ENCODE data around the gene PNPLA7. TPM values are rescaled to one million over a fixed set of nuclear protein-coding genes. Genes with fewer than 3 reads are reported as not detected.

The PNPLA7 gene
- total RNA-seq, 2 donors from 2014 or later: 3.2 to 4.6 TPM

DNA sequence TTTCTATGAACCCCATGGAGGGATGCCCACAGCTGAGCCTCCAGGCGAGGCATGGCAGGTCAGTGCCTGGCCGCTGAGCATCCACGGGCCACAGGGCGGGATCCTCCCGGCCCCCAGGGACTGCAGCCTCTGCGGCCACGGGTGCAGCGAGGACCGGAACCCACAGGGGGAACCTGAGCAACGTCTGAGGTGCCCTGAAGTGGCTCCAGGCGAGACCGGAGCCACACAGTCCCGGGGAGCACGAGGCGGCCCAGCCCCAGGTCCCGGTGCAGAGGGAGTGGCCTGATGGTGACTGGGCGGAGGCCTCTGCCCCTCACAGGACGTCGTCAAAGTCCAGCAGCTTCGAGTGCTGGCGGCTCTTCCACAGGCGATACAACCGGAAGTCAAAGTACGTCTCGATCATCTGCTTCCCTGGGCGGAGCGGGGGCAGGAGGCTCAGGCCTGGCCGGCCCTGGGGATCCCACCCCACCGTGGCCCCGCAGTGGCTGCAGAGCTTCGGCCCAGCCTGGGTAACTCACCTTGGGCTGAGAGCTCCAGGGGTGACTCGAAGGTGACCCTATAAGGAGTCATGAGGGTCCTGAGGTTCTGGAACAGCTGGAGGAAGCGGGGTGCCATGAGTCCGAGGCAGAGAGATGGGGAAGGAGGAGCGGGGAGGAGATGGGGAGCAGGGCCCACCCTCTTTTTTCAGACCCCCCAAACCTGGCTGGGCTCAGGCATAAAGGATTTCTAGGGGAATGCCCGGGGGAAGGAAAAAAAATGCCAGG, 100.9 kb downstream of the PNPLA7 start:
- DNase-seq (ENCODE audit: low spot score): peak; percentile 71
- intact Hi-C loops (cut with DNase I): loop anchor here in 1 of 2 donors (5.0 kb wide), 1 partner anchor 397 kb away; the partner anchor contains the start of gene ENTPD2

DNA sequence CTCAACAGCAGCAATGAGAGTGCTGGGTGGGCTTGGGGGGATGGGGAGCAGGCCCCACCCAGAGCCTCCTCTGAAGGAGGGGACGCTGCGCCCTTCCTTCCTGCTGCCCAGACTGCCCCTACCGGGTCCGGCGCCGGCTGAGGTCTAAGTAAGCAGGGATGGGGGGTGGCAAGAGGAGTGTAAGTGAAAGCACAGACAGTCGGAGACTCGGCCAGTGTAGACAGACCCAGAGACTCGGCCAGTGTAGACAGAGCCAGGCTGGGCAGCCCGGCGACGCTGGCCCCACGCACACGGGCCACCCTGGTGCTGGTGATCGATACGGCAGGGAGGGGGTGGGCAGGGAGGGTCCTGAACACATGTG, 101.6 kb downstream of the PNPLA7 start:
- intact Hi-C loops (cut with DNase I): loop anchor here in 1 of 2 donors (5.0 kb wide), 1 partner anchor 396 kb away; the partner anchor contains the start of gene ENTPD2
- DNase-seq (ENCODE audit: low spot score): peak; percentile 74

DNA sequence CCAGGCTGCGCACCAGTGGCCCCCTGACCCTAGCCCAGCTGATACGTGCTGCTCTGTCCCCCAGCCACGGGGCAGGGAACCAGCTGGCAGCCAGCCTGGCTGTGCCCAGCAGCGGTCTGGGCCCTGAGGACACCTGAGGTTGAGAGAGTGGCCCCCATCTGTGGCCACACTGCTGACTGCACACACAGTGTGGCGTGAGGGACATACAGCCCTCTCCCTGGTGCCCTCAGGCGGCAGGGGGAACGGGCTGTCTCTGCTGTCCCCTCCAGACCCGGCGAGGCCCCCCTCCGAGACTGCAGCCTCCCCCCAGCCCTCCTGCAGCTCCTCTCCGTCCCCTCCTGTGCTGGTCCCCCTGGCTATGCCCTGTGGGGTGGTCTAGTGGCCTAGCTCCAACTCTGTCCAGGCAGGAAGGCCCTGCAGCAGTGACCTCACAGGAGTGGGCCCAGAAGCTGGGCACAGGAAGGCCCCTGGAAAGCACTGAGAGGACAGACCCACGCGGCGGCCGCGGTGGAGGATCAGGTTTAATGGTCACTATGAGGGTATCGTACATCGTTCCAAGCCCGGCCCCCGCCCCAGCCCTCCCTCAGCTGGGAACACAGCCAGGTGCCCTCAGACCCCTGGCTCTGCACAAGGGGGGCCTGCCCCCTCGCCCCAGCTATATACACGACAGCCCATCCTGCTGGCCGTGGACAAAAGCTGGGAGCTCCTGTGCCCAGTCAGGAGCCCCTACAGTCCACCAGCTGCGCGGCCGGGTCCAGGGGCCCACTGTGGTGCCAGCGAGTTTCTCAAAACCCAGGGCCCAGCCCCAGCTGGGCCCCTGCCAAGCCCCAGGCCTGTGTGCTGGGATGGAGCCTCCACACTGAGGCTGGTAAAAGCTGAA, 102.2 kb downstream of the PNPLA7 start:
- DNase-seq (ENCODE audit: low spot score): peak; percentile 82

DNA sequence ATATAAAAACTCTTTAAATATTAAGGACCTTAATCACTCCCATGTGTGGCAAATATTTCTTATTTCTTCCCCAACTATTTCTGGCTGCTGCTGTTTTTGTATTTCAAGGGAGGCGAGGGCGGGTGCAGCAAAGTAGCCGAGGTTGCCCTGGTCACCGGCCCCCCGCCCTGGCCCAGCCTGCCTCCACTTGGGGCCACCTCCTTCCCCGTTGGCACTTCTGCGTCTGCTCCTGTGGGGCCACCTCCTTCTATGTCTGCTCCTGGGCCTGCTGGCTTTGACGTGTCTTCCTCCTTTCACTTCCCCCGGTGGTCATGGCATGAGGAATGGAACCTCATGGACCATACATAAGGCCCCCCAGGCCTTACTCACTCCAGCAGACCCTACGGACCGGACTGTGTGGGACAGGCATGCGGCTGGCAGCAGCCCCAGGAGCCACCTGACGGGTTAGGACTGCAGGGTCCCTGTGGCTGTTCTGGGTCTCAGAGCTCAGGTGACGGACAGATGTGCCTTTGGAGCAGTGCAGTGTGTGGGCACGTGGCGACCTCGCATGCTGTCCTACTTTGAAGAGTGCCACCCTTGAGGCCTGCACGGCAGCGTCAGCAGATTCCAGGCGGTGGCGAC, 103.2 kb downstream of the PNPLA7 start:
- intact Hi-C loops (cut with DNase I): loop anchor here in 1 of 2 donors (1.0 to 5.0 kb wide), 2 partner anchors 39 to 395 kb away; partner anchors contain the start of gene ENTPD2
- peak; percentile 77 for DNase-seq (ENCODE audit: low spot score)

More for the DNA sequence above, 102.2 kb downstream of the PNPLA7 start:
- intact Hi-C loops (cut with DNase I): loop anchor here in 1 of 2 donors (5.0 kb wide), 1 partner anchor 396 kb away; the partner anchor contains the start of gene ENTPD2

DNA sequence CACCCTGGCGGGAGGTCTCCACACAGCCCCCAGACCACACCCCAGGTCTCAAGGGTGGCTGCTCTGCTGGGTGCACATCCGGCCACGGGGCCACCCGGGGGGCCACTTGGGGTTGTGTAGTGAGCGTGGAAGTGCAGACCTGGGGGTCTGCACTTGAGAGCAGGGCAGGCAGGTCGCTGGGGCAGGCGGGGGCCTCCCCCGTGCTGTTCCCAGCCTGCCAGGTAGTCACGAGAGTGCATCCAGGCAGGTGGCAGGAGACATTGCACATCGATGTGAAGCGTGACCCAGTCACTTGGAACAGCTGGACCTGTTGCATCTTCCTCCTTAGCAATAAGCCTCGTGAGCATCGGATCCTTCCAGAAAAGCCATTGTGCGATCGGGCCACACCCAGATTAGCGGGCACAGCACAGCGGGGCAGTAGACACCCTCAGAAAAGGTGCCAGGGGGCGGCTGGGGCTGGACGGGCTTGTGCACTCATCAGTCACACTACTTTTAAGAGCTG, 104.2 kb downstream of the PNPLA7 start:
- peak; percentile 75 for DNase-seq (ENCODE audit: low spot score)
- intact Hi-C loops (cut with DNase I): loop anchor here in 1 of 2 donors (1.0 to 5.0 kb wide), 2 partner anchors 40 to 394 kb away; partner anchors contain the start of gene ENTPD2

DNA sequence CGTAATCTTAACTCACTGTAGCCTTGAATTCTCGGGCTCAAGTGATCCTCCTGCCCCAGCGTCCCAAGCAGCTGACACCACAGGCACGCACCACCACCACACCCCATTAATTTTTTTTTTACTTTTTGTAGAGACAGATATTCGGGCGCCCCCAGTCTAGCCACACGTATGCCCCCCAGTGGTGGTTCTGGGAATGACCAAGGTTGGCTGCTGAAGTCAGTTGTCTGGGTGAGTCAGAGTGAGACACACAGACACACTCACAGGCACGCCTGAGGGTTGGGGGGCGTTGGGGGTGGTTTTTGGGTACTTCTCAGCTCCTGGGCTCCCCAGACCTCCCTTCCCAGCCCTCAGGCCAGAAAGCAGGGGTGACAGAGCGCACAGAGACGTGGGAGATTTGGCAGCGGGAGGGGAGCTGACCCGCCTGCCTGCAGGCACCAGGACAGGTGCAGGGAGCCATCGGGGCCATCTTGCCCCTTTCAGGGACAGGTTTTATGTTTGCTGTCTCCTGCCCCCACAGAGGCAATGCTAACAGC, 104.9 kb downstream of the PNPLA7 start:
- intact Hi-C loops (cut with DNase I): loop anchor here in 1 of 2 donors (5.0 kb wide), 1 partner anchor 393 kb away; the partner anchor contains the start of gene ENTPD2
- peak; percentile 93 for DNase-seq (ENCODE audit: low spot score)

DNA sequence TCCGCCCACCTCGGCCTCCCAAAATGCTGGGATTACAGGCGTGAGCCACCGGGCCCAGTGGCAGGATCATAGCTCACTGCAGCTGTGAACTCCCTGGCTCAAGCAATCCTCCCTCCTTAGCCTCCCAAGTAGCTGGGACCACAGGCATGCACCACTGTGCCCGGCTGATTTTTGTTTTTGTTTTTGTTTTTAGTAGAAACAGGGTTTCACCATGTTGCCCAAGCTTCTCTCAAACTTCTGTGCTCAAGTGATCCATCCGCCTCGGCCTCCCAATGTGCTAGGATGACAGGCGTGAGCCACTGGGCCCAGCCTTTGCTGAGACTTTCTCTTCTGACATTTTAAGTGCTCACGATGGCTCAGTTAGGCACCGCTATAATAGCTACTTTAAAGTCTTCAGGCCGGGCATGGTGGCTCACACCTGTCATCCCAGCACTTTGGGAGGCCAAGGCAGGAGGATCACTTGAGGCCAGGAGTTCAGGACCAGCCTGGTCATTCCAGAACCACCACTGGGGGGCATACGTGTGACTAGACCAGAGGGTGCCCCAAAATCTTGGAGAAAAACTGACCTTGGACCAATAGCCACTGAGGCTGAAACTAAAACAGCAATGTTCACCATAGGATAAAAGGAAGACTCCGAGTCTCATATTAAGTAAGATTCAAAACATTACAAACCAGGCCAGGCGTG, 106.0 kb downstream of the PNPLA7 start:
- DNase-seq (ENCODE audit: low spot score): peak; percentile 29
- intact Hi-C loops (cut with DNase I): no loop called here

DNA sequence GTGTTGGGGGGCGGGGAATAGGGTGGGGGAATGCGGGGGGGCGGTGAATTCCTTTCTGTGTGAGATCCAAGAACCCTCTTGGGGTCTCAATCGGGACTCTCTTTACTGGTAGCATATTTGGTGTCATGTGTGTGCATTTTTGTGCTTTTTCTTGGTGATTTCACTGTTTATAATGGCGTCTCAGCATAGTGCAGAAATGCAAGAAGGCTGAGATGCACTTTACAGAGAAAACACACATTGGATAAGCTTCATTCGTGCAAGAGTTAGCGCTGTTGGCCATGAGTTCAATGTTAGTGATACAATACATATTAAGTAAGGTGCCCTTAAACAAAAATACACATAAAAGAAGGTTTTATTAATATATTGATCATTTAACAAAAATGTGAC, 108.3 kb downstream of the PNPLA7 start:
- DNase-seq (ENCODE audit: low spot score): no peak
- intact Hi-C loops (cut with DNase I): no loop called here

DNA sequence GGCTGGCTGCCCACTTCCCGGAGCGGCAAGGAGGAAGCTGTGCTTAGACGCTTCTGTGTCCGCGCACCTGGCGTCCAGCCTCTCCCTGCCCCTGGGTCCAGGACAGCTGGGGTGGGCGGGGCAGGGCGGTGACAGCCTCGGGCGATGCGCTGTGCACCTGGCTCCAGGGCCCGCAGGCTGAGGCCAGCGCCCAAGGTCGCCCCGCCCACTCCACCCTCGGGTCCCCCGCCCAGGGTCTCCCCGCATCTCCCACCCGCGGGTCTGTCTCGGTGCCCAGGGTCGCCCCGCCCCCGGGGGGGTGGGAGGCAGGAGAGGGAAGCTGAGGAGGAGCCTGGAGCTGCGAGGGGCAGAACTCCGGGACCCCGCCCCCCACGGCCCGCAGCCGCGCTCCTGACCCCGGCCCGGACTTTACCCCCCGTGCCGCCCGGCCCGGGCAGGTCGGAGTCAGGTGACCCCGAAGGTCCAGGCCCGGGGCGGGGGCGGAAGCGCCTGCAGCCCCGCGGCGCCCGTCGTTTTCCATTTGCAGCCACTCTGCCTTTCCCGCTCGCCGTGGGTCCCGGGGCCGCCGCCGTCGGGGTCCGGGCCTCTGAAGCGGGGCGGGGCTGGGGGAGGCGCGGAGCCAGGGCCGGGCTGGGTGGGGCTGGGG, 108.8 kb downstream of the PNPLA7 start, which contains the start of gene ENTPD8:
ENTPD8 (minus strand) TSS at position 69 of the 646 bp plus-strand sequence. CDS start 3,072 bp downstream, outside the sequence.
- intact Hi-C loops (cut with DNase I): no loop called here
- DNase-seq (ENCODE audit: low spot score): peak; percentile 80

DNA sequence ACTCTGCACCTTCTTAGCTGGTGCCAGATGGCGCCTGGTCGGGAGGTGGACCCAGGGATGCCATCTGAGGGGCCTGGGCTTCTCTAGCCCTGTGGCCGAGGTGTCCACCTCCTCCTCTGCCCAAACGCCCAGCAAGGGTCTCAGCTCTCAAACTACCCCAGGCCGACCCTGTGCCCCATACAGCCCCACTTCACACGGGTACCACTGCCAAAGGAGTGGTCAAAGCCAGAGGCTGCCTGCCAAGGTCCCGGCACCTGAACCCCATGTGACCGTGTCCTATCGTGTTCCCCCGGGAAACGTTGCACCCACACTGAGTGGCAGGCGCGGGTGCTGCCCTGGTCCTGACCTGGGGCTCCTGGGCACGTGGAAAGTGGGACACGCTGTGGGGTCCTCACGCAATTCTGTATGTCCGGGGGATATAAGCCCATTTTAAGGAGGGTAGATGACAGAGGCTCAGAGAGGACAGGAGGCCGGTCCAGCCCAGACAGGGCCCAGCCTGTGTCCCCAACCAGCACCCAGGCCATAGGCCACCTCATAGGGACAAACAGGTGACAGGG, 111.0 kb downstream of the PNPLA7 start:
- intact Hi-C loops (cut with DNase I): no loop called here
- DNase-seq (ENCODE audit: low spot score): peak; percentile 73

DNA sequence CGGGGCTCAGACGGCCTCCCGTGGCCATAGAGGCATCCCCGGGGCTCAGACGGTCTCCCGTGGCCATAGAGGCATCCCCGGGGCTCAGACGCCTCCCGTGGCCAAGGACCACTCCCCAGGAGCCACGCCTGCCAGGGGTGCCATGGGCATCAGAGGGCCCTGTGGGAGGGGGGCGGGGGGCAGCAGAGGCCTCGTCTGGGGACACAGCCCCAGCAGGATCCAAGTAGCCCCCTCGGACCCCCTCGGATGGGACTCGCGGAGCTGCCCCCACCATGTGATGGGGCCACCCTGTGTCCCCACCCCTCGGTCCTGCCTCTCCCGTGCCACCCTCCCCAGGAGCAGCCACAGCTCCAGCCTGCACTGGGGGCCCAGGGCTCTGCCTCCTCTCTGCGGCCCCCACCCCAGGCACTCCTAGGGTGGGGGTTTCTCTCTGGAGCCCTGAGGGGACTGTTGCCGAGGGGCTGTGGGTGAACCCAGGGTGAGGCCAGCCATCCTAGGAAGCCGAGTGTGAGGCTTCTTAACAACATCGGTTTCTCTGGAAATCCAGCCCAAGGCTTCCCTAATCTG, 111.5 kb downstream of the PNPLA7 start:
- DNase-seq (ENCODE audit: low spot score): peak; percentile 45

DNA sequence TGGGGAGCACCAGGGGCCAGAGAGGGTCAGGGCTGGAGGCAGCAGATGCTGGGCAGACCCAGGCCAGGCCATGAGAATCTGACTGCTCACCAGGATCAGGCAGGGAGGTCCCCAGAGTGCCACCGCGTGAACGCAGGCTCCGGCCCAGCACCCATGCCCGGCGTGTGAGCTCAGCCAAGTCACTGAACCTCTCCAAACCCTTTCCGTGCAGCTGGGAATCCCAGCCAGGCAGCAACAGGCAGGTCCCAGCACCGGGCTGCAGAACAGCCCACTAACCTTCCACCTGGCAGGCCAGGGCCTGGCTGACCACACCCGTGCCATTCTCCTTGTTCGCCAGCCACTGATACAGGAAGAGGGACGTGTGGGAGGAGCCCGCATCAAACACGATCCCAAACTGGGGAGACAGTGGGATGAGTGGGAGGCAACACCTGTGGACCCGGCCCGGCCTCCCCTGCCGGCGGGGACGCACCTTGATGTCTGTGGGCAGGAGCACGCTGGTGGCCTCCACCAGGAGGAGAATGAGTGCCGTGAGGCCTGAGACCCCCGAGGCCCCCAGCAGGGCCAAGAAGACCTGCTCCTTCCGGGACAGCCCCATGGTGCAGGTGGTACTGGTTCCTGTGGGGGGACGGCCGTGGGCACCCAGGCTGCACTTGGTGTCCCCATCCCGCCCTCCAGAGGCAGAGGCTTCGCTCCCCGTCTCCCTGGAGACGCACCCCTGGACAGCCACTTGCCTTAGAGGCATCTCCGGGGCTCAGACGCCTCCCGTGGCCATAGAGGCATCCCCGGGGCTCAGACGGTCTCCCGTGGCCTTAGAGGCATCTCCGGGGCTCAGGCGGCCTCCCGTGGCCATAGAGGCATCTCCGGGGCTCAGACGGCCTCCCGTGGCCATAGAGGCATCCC, 112.3 kb downstream of the PNPLA7 start:
- peak; percentile 79 for DNase-seq (ENCODE audit: low spot score)
- intact Hi-C loops (cut with DNase I): no loop called here

More for the DNA sequence above, 111.5 kb downstream of the PNPLA7 start:
- intact Hi-C loops (cut with DNase I): no loop called here

DNA sequence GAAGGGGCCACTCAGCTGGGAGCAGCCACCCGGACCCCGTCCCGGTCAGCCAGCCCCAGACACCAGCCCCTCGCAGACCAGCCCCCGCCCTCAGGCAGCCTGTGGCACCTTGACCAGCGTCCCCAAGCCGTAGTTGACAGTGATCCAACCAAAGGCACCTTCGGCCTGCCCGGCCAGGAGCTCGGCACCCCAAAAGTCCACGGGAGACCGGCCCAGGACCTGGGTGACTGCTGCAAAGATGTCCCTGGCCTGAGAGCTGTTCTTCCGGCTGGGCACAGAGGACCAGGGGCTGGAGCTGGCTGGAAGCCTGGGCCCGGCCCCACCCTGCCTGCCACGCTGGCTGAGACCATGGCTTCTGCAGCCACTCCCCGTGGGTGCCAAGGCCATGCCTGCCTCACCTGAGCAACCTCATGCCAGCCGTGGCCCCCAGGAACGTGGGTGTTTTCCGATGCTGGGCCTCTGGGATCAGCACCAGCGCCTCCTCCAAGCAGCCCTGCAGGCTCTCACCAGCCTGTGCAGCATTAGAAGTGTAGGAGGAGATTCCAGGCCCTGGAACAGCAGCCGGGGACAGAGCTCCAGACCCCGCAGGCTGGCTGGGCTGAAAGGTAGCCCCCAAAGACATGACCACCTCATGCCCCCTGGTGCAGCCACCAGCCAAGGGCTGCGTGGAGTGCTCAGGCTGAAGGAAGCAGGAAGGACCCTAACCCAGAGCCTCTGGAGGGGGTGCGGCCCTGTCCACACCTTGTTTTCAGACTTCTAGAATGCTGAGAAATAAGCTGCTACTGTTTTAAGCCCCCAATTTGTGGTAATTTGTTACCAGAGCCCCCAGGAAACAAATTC, 113.2 kb downstream of the PNPLA7 start:
- DNase-seq (ENCODE audit: low spot score): peak; percentile 77
- intact Hi-C loops (cut with DNase I): no loop called here

DNA sequence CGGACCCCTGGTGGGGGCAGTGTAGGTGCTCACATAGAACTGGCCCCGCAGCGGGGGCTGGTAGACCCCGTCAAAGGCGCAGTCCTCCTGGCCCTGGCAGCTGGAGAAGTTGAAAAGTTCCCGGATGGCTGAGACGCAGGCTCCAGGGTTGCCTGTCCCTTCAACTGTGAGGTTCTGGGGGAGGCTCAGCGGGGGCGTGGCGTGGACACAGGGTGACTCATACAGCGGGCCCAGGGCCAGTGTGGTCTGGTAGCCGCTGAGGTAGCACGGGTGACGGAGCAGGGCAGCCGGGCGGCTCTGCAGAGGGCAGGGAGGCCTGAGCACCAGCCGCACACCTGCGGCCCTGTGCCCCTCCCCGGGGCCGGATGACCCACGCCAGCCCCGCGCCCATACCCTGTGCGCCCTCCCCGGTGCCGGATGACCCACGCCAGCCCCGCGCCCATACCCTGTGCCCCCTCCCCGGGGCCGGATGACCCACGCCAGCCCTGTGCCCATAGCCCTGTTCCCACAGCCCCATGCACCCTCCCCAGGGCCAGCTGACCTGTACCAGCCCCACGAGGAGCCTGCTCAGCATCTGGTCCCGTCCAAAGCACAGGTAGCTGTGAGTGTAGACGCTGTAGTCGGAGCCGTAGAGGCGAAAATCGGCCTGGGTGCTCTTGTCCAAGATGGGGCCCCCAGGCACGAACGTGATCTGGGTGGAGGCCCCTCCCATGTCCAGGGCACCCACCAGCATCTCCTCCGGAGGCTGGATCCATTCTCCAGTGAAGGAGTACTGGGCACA, 114.0 kb downstream of the PNPLA7 start:
- intact Hi-C loops (cut with DNase I): no loop called here
- peak; percentile 90 for DNase-seq (ENCODE audit: low spot score)
